ENCODE data around the gene ARID1B. TPM values are rescaled to one million over a fixed set of nuclear protein-coding genes. Genes with fewer than 3 reads are reported as not detected.

Gene ARID1B
- total and polyA plus RNA-seq, 2 of the 13 experiments (the other 11 are each of a cell fraction or from before 2014, with no cell fraction given): 20.1 to 32.6 TPM

DNA sequence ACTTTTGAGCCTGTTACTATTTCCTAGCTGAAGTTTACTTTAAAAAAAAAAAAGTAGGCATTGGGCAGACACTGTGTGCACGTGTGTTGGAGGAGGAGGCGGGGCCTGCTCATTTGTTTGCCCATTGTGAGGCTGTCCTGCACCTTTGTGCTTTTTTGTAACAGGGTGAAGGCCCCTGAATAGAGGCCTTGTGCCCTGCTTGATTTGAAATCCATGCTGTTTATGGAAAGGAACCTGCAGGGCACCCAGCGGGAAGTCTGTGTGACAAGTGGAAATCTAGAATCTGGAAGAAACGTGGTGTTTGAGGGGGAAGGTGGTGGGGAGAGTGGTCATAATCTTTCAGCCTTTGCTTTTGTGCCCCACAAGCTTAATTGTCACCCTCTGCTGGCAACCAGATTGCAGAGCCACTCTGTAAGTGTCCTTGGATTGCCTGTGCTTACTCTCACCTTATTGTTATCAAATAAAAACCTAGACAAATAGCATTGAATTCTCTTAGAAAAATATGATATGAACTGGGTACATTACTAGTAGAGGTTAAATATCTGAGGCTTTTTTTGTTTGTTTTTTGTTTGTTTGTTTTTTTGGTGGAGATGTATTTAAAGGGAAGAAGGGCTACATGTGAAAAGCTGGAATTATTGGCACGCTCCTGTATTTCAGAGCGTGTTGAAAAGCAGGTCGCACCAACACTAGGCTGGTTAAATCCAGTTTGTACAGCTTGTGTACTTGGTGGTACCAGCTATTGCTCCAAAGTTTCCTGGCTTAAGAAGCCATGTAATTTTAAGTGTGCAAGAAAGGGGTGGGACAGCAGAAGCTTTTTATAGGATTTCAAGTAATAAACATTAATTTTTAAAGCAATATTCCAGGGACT lies 156.3 kb downstream of the ARID1B start (continued):
- TF ChIP-seq, protein P1, sequence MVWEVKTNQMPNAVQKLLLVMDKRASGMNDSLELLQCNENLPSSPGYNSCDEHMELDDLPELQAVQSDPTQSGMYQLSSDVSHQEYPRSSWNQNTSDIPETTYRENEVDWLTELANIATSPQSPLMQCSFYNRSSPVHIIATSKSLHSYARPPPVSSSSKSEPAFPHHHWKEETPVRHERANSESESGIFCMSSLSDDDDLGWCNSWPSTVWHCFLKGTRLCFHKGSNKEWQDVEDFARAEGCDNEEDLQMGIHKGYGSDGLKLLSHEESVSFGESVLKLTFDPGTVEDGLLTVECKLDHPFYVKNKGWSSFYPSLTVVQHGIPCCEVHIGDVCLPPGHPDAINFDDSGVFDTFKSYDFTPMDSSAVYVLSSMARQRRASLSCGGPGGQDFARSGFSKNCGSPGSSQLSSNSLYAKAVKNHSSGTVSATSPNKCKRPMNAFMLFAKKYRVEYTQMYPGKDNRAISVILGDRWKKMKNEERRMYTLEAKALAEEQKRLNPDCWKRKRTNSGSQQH (CRISPR knock-in tag; IDR thresholded peaks at IDR 0.05; ENCODE audit: low read depth): no peak
- TF ChIP-seq ZNF337 (CRISPR knock-in tag; IDR thresholded peaks at IDR 0.05; ENCODE audit: borderline replicate concordance, low read depth) (peak; percentile 20; the same call in 1 of the 2 replicates), ZNF572 (CRISPR knock-in tag; IDR thresholded peaks at IDR 0.05) (no peak), AGO1 (IDR thresholded peaks at IDR 0.05; ENCODE audit: low read depth, low read length, poor library complexity, severe bottlenecking) (no peak), DMAP1 (CRISPR knock-in tag; IDR thresholded peaks at IDR 0.05) (peak; percentile 54; the same call in 1 of the 2 replicates), FOXP1 (IDR thresholded peaks at IDR 0.05) (no peak), FOXP1 (CRISPR knock-in tag; IDR thresholded peaks at IDR 0.05) (peak; percentile 85; the same call in 1 of the 2 replicates), NRL (CRISPR knock-in tag; IDR thresholded peaks at IDR 0.05; ENCODE audit: borderline replicate concordance) (no peak), HNRNPLL (IDR thresholded peaks at IDR 0.05; ENCODE audit: low read depth, low read length, poor library complexity, severe bottlenecking) (no peak), ATAD3A (CRISPR knock-in tag; IDR thresholded peaks at IDR 0.05) (no peak), AHR (CRISPR knock-in tag; IDR thresholded peaks at IDR 0.05) (no peak)
- TF ChIP-seq, protein P2, sequence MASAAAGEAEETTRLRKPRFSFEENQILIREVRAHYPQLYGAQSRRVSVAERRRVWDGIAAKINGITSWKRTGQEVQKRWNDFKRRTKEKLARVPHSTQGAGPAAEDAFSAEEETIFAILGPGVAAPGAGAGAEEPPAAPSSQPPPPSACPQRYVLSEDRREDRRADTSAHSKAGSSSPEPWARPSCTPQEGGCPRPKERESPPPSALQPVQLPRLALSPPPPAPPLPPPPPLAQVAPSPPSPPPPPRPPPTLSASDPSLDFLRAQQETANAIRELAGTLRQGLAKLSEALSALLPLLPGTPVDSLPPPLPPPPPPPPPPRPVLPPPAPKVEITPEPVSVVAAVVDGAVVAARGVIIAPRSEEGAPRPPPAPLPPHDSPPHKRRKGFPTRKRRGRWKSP (CRISPR knock-in tag; IDR thresholded peaks at IDR 0.05): peak; percentile 62; the same call in 1 of the 2 replicates
- TF ChIP-seq, protein P3, sequence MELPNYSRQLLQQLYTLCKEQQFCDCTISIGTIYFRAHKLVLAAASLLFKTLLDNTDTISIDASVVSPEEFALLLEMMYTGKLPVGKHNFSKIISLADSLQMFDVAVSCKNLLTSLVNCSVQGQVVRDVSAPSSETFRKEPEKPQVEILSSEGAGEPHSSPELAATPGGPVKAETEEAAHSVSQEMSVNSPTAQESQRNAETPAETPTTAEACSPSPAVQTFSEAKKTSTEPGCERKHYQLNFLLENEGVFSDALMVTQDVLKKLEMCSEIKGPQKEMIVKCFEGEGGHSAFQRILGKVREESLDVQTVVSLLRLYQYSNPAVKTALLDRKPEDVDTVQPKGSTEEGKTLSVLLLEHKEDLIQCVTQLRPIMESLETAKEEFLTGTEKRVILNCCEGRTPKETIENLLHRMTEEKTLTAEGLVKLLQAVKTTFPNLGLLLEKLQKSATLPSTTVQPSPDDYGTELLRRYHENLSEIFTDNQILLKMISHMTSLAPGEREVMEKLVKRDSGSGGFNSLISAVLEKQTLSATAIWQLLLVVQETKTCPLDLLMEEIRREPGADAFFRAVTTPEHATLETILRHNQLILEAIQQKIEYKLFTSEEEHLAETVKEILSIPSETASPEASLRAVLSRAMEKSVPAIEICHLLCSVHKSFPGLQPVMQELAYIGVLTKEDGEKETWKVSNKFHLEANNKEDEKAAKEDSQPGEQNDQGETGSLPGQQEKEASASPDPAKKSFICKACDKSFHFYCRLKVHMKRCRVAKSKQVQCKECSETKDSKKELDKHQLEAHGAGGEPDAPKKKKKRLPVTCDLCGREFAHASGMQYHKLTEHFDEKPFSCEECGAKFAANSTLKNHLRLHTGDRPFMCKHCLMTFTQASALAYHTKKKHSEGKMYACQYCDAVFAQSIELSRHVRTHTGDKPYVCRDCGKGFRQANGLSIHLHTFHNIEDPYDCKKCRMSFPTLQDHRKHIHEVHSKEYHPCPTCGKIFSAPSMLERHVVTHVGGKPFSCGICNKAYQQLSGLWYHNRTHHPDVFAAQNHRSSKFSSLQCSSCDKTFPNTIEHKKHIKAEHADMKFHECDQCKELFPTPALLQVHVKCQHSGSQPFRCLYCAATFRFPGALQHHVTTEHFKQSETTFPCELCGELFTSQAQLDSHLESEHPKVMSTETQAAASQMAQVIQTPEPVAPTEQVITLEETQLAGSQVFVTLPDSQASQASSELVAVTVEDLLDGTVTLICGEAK (IDR thresholded peaks at IDR 0.05): no peak
- TF ChIP-seq, protein P3 (CRISPR knock-in tag; IDR thresholded peaks at IDR 0.05): no peak
- TF ChIP-seq, protein P4, sequence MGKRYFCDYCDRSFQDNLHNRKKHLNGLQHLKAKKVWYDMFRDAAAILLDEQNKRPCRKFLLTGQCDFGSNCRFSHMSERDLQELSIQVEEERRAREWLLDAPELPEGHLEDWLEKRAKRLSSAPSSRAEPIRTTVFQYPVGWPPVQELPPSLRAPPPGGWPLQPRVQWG (CRISPR knock-in tag; IDR thresholded peaks at IDR 0.05; ENCODE audit: borderline replicate concordance, low read depth): no peak
